Tibial nerve (tissue), 4 donors: Measurements from ENCODE around the gene CCDC15. TPM values are rescaled to one million over a fixed set of nuclear protein-coding genes. Genes with fewer than 3 reads are reported as not detected.

Experiments used
- DNase-seq, 2 donors: peaks; one replicate each; pipeline ENCODE4 v3.0.0-alpha.2; 2019; ENCODE audit warnings: low spot score in 2 of 2
- H3K27ac ChIP-seq, 4 donors: fragments of 200-600 bp; sonication (generic) in 3 of 4; one replicate each; pipeline ENCODE4 v1.5.1; 2017 to 2019; ENCODE audit warnings: mild to moderate bottlenecking in 1 of 4
- H3K27me3 ChIP-seq, 2 donors: fragments of 200-600 bp; sonication (generic) in 1 of 2; one replicate each; pipeline versions ENCODE4 v1.5.1 to v1.6.0; 2017 to 2019
- H3K36me3 ChIP-seq, 3 donors: fragments of 200-600 bp; sonication (generic); one replicate each; pipeline ENCODE4 v1.5.1; 2018 to 2019
- H3K4me1 ChIP-seq, 4 donors: fragments of 200-600 bp; sonication (generic) in 3 of 4; one replicate each; pipeline ENCODE4 v1.5.1; 2017 to 2019
- H3K4me3 ChIP-seq, 4 donors: fragments of 200-600 bp; sonication (generic) in 3 of 4; one replicate each; pipeline ENCODE4 v1.5.1; 2017 to 2019; ENCODE audit warnings: mild to moderate bottlenecking in 1 of 4, moderate library complexity in 1 of 4
- H3K9me3 ChIP-seq, 4 donors: fragments of 200-600 bp; sonication (generic) in 3 of 4; one replicate each; pipeline ENCODE4 v1.5.1; 2017 to 2019
- EP300 ChIP-seq, 2 donors: sonication (generic); formaldehyde crosslinking; IDR thresholded peaks; one replicate each; pipeline ENCODE4 v1.6.1; 2017; ENCODE audit warnings: antibody characterized with exemption in 2 of 2, mild to moderate bottlenecking in 1 of 2
- POLR2A ChIP-seq, 2 donors: fragments of 450-650 bp; IDR thresholded peaks; one replicate each; pipeline ENCODE4 v1.6.1; 2017; ENCODE audit warnings: antibody characterized with exemption in 2 of 2, mild to moderate bottlenecking in 2 of 2, moderate library complexity in 2 of 2
- WGBS, 2 donors: methylation state at CpG; one replicate each; pipeline ENCODE4 v1.1.5; 2018; 5-methylcytosine and 5-hydroxymethylcytosine counted together
- total RNA-seq, 4 donors: library from RNA; depleted of rRNA; stranded (reverse); fragments of >200 nt; gene quantifications; one replicate each; pipeline ENCODE4 v1.1.0, GENCODE V29; 2016
- TF ChIP-seq, protein P1 (sequence below), 5 experiments: fragments of 200-600 bp in 3 of 5; fragments of 450-650 bp in 2 of 5; sonication (generic) in 3 of 5; IDR thresholded peaks; one replicate each; pipeline ENCODE4 v1.5.1; 2016 to 2019; ENCODE audit warnings: antibody characterized with exemption in 5 of 5, mild to moderate bottlenecking in 3 of 5, moderate library complexity in 2 of 5

Gene CCDC15
- total RNA-seq, 4 donors from 2014 or later = 0.98 to 4.2 (median 2.6) TPM

- no peaks in the 10 kb centered on the region for H3K9me3 ChIP-seq
- DNase-seq = no peak
- 60 to 63% methylated on average over 18 of the region's 18 CpGs for WGBS, 2 donors
- TF ChIP-seq POLR2A (IDR thresholded peaks at IDR 0.05) (no peak), EP300 (IDR thresholded peaks at IDR 0.05) (peak in 1 of 2 donors; percentile 30)
- peak within 1 kb of the TSS in 3 of 4 donors; percentile 17 to 32 (median 18) for H3K4me3 ChIP-seq
- peaks cover 0 to 48% (median 2%) of the 10 kb centered on the region in 4 donors for H3K4me1 ChIP-seq
- H3K27ac ChIP-seq = peak within 1 kb of the TSS; percentile 51 to 87 (median 68)
- no peaks in the 10 kb centered on the region for H3K36me3 ChIP-seq
- no peaks in the 10 kb centered on the region for H3K27me3 ChIP-seq
These were observed 18.2 kb upstream of the CCDC15 start, which contains the start of gene HEPACAM for GRCh38 chr11:124935548-124936514. HEPACAM (minus strand) TSS chr11:124936047; CDS start chr11:124936006, 41 bp downstream.

DNA sequence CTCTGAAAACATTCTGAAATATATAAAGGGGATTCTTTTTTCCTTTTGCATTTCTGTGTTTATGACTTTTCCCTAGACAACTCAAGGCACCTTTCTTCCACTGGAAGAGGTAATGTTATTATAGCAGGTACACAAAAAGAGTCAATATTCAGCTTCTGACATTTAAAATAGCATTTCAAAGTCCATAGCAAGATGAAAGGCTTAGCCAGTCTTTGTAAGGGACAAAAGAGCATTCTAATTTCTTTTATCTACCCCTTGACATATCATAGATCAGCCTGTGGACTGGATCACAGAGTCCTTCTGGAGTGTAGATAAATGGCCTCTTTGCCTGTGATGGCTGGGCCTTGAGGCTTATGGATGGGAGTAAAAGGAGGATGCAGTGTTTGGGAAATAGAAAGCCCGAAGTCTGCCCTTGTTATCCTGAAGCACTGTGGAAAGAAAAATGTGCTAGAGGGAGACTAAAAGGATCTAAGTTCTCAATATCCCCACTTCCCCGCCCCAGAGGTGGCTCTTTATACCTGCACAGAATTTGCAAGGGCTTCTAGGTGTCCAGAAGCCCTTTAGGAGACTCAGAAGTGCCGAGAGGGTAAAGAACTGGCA lies 16.6 kb upstream of the CCDC15 start:
- DNase-seq = no peak
- WGBS, 2 donors = 86 to 92% methylated on average over 3 of the region's 3 CpGs
- Histone ChIP-seq H3K36me3 (no peaks in the 10 kb centered on the region), H3K9me3 (no peaks in the 10 kb centered on the region), H3K4me3 (no peak overlapping the region), H3K4me1 (peaks cover 0 to 55% (median 2%) of the 10 kb centered on the region in 4 donors), H3K27me3 (no peaks in the 10 kb centered on the region), H3K27ac (peak overlapping the region in 3 of 4 donors; percentile 9 to 87 (median 82))
- TF ChIP-seq, protein P1, sequence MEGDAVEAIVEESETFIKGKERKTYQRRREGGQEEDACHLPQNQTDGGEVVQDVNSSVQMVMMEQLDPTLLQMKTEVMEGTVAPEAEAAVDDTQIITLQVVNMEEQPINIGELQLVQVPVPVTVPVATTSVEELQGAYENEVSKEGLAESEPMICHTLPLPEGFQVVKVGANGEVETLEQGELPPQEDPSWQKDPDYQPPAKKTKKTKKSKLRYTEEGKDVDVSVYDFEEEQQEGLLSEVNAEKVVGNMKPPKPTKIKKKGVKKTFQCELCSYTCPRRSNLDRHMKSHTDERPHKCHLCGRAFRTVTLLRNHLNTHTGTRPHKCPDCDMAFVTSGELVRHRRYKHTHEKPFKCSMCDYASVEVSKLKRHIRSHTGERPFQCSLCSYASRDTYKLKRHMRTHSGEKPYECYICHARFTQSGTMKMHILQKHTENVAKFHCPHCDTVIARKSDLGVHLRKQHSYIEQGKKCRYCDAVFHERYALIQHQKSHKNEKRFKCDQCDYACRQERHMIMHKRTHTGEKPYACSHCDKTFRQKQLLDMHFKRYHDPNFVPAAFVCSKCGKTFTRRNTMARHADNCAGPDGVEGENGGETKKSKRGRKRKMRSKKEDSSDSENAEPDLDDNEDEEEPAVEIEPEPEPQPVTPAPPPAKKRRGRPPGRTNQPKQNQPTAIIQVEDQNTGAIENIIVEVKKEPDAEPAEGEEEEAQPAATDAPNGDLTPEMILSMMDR (IDR thresholded peaks at IDR 0.05) = no peak
- no peak for TF ChIP-seq POLR2A (IDR thresholded peaks at IDR 0.05)

DNA sequence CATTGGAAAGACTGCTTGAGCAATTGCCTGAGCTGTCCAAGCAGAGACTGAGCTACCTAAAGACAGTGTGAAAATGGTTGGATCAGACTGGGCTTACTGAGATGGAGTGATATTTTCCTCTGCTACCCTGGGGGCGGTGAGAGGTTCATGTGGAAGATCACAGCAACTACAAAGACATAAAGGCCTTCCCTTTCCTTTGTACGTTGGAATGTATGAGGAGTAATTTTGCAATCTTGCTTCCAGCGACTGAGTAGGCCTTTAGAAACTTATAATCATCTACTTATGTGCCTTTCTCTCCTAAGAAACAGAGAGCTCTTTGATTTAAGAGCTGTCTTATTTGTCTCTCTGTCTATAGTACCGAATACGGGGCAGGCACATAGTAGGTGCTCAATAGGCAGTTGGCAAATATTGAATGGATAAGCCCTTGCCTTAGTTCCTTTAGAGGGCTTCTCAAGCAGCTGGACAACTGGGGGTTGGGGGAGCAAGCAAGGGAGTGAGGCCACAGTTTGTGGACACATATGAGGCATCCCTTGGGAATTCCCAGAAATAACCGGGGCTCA lies 15.7 kb upstream of the CCDC15 start:
- DNase-seq = no peak
- H3K4me1 ChIP-seq = peaks cover 0 to 57% (median 2%) of the 10 kb centered on the region in 4 donors
- H3K9me3 ChIP-seq = no peaks in the 10 kb centered on the region
- H3K4me3 ChIP-seq = no peak overlapping the region
- no peaks in the 10 kb centered on the region for H3K27me3 ChIP-seq
- H3K36me3 ChIP-seq = no peaks in the 10 kb centered on the region
- H3K27ac ChIP-seq = peak overlapping the region in 2 of 4 donors; percentile 29 to 82
- no peak for TF ChIP-seq POLR2A (IDR thresholded peaks at IDR 0.05)
- 43 to 56% methylated on average over 6 of the region's 6 CpGs for WGBS, 2 donors

GRCh38 chr11:124938970-124939369 lies 15.0 kb upstream of the CCDC15 start:
- Histone ChIP-seq H3K27me3 (no peaks in the 10 kb centered on the region), H3K4me1 (peaks cover 0 to 64% (median 2%) of the 10 kb centered on the region in 4 donors), H3K4me3 (no peak overlapping the region), H3K9me3 (no peaks in the 10 kb centered on the region), H3K27ac (peak overlapping the region in 1 of 4 donors; percentile 82), H3K36me3 (no peaks in the 10 kb centered on the region)
- TF ChIP-seq EP300 (IDR thresholded peaks at IDR 0.05) (no peak), POLR2A (IDR thresholded peaks at IDR 0.05) (no peak)
- TF ChIP-seq, protein P1 (IDR thresholded peaks at IDR 0.05) = no peak
- no peak for DNase-seq
- WGBS, 2 donors = 76 to 85% methylated on average over 6 of the region's 6 CpGs

DNA sequence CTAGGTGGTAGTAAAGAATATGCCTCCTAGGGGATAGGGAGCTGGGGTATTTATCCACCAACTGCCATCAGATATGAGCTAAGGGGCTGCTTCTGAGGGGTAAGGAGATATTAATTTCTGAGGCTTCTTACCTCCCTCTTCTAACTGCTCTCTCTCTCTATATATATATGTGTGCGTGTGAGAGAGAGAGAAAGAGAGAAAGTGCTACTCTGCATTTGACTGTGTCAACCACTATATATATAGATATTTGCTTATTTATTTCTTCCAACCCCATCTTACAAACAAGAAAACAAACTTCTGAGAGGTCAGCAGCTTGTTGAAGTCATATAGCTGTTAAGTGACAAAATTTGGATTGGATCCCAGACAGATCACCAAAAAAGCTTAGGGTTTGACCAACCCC lies 12.3 kb upstream of the CCDC15 start:
- no peak overlapping the region for H3K4me3 ChIP-seq
- H3K36me3 ChIP-seq = no peaks in the 10 kb centered on the region
- TF ChIP-seq POLR2A (IDR thresholded peaks at IDR 0.05) (no peak), EP300 (IDR thresholded peaks at IDR 0.05) (no peak)
- TF ChIP-seq, protein P1 (IDR thresholded peaks at IDR 0.05) = no peak
- H3K27me3 ChIP-seq = no peaks in the 10 kb centered on the region
- DNase-seq = no peak
- peak overlapping the region; percentile 0 to 87 (median 57) for H3K27ac ChIP-seq
- 91 to 96% methylated on average over 1 of the region's 1 CpG for WGBS, 2 donors
- H3K4me1 ChIP-seq = peaks cover 0 to 48% (median 2%) of the 10 kb centered on the region in 4 donors
- no peaks in the 10 kb centered on the region for H3K9me3 ChIP-seq
